CD1c-positive myeloid dendritic cell (primary cell): Measurements from ENCODE around the gene COL6A5.
A peak's percentile ranks its signal among the peaks of the same experiment; 100 is the strongest.
"Not testable (repeated sequence)": the region's sequence is repeated elsewhere in the genome, so short reads cannot be mapped to it uniquely, and the experiment has no call there.

Experiments
- DNase-seq: peaks from one replicate; pipeline ENCODE4 v3.0.0-alpha.2; 2016; ENCODE audit errors: extremely low spot score

Gene COL6A5

GRCh38 chr3:130384476-130385025, 39.1 kb downstream of the COL6A5 start:
- no peak for DNase-seq

- no peak for DNase-seq
Observed at GRCh38 chr3:130386604-130387263, 41.3 kb downstream of the COL6A5 start.

GRCh38 chr3:130389743-130390478, 44.4 kb downstream of the COL6A5 start:
- DNase-seq = no peak

GRCh38 chr3:130392266-130392665, 46.8 kb downstream of the COL6A5 start:
- DNase-seq = no peak

GRCh38 chr3:130393594-130393993, 48.1 kb downstream of the COL6A5 start:
- no peak for DNase-seq

- no peak for DNase-seq
Observed at GRCh38 chr3:130395331-130395730, 49.9 kb downstream of the COL6A5 start.

- DNase-seq = no peak
Observed at GRCh38 chr3:130395916-130396315, 50.4 kb downstream of the COL6A5 start.

- no peak for DNase-seq
Observed at GRCh38 chr3:130404401-130404800, 58.9 kb downstream of the COL6A5 start.

- no peak for DNase-seq
Observed at GRCh38 chr3:130405956-130406355, 60.5 kb downstream of the COL6A5 start.

GRCh38 chr3:130408253-130408652, 62.8 kb downstream of the COL6A5 start:
- not testable (repeated sequence) for DNase-seq

GRCh38 chr3:130411320-130411719, 65.8 kb downstream of the COL6A5 start:
- no peak for DNase-seq

GRCh38 chr3:130412991-130413560, 67.6 kb downstream of the COL6A5 start:
- no peak for DNase-seq

GRCh38 chr3:130414457-130414856, 69.0 kb downstream of the COL6A5 start:
- DNase-seq = peak; percentile 46

- no peak for DNase-seq
Observed at GRCh38 chr3:130420466-130420865, 75.0 kb downstream of the COL6A5 start.

GRCh38 chr3:130423064-130423463, 77.6 kb downstream of the COL6A5 start:
- DNase-seq = no peak

GRCh38 chr3:130424837-130425236, 79.4 kb downstream of the COL6A5 start:
- DNase-seq = no peak

- no peak for DNase-seq
Observed at GRCh38 chr3:130425484-130425883, 80.0 kb downstream of the COL6A5 start.

GRCh38 chr3:130426206-130426605, 80.7 kb downstream of the COL6A5 start:
- DNase-seq = no peak

- no peak for DNase-seq
Observed at GRCh38 chr3:130428871-130429712, 83.6 kb downstream of the COL6A5 start.

GRCh38 chr3:130429713-130430023, 84.2 kb downstream of the COL6A5 start:
- DNase-seq = no peak

- no peak for DNase-seq
Observed at GRCh38 chr3:130430266-130430665, 84.8 kb downstream of the COL6A5 start.

- DNase-seq = not testable (repeated sequence)
Observed at GRCh38 chr3:130432086-130432485, 86.6 kb downstream of the COL6A5 start.
